H9 (cell line): ENCODE measurements around the gene ZAR1. TPM values are rescaled to one million over a fixed set of nuclear protein-coding genes. Genes with fewer than 3 reads are reported as not detected.
"Not testable (repeated sequence)": the region's sequence is repeated elsewhere in the genome, so short reads cannot be mapped to it uniquely, and the experiment has no call there.

ENCODE experiments used
- DNase-seq: peaks from one replicate; pipeline ENCODE4 v3.0.0-alpha.2; 2017
- H2AFZ ChIP-seq: one replicate; pipeline ENCODE4 v1.6.1; 2013; ENCODE audit warnings: mild to moderate bottlenecking, low read length, control low read depth, moderate library complexity
- H2AK5ac ChIP-seq: 2 replicates; pipeline ENCODE4 v1.6.1; 2013; ENCODE audit warnings: low read length, control low read depth, mixed read lengths; ENCODE audit not compliant: insufficient read length
- H2BK120ac ChIP-seq: one replicate; pipeline ENCODE4 v1.6.1; 2013; ENCODE audit warnings: low read depth, mild to moderate bottlenecking, low read length, control low read depth, inconsistent platforms; ENCODE audit not compliant: poor library complexity, severe bottlenecking
- H2BK12ac ChIP-seq: 2 replicates; pipeline ENCODE4 v1.6.1; 2013; ENCODE audit warnings: low read length, control low read depth, mixed read lengths, low read depth; ENCODE audit not compliant: insufficient read length
- H2BK15ac ChIP-seq: 2 replicates; pipeline ENCODE4 v1.6.1; 2013; ENCODE audit warnings: low read depth, low read length, control low read depth
- H2BK20ac ChIP-seq: one replicate; pipeline ENCODE4 v1.6.1; 2013; ENCODE audit warnings: low read depth, mild to moderate bottlenecking, low read length, control low read depth, inconsistent platforms; ENCODE audit not compliant: poor library complexity, severe bottlenecking
- H2BK5ac ChIP-seq: 2 replicates; pipeline ENCODE4 v1.6.1; 2013; ENCODE audit warnings: low read length, control low read depth, mixed read lengths; ENCODE audit not compliant: insufficient read length
- H3K14ac ChIP-seq: 2 replicates; pipeline ENCODE4 v1.6.1; 2013; ENCODE audit warnings: low read length, control low read depth; ENCODE audit not compliant: insufficient read depth
- H3K18ac ChIP-seq: 2 replicates; pipeline ENCODE4 v1.6.1; 2013; ENCODE audit warnings: low read depth, mild to moderate bottlenecking, mixed read lengths, low read length, control low read depth; ENCODE audit not compliant: insufficient read length
- H3K23ac ChIP-seq: 2 replicates; pipeline ENCODE4 v1.6.1; 2013; ENCODE audit warnings: low read length, control low read depth, mixed read lengths, low read depth; ENCODE audit not compliant: insufficient read length
- H3K23me2 ChIP-seq: 2 replicates; pipeline ENCODE4 v1.6.1; 2013; ENCODE audit warnings: low read depth, mild to moderate bottlenecking, mixed read lengths, low read length, control low read depth; ENCODE audit not compliant: insufficient read length, poor library complexity, severe bottlenecking
- H3K27ac ChIP-seq: 2 replicates; pipeline ENCODE4 v1.5.1; 2013; ENCODE audit warnings: low read length, control low read depth, mixed read lengths, low read depth; ENCODE audit not compliant: insufficient read length
- H3K27me3 ChIP-seq: 2 replicates; pipeline ENCODE4 v1.6.1; 2013; ENCODE audit warnings: low read length, control low read depth, inconsistent platforms; ENCODE audit not compliant: insufficient read depth
- H3K4ac ChIP-seq: 2 replicates; pipeline ENCODE4 v1.6.1; 2013; ENCODE audit warnings: low read depth, mild to moderate bottlenecking, control low read depth, inconsistent platforms, low read length, moderate library complexity
- H3K4me1 ChIP-seq: 2 replicates; pipeline ENCODE4 v1.6.1; 2013; ENCODE audit warnings: low read length, control low read depth, inconsistent platforms; ENCODE audit not compliant: insufficient read depth
- H3K4me2 ChIP-seq: 2 replicates; pipeline ENCODE4 v1.6.1; 2013; ENCODE audit warnings: low read length, control low read depth, mixed read lengths; ENCODE audit not compliant: insufficient read length, insufficient read depth
- H3K56ac ChIP-seq: 2 replicates; pipeline ENCODE4 v1.6.1; 2013; ENCODE audit warnings: low read depth, mild to moderate bottlenecking, mixed read lengths, low read length, control low read depth; ENCODE audit not compliant: insufficient read length
- H3K79me1 ChIP-seq: 2 replicates; pipeline ENCODE4 v1.6.1; 2013; ENCODE audit warnings: low read depth, mild to moderate bottlenecking, moderate library complexity, low read length, control low read depth, inconsistent platforms; ENCODE audit not compliant: insufficient read depth, poor library complexity, severe bottlenecking
- H3K79me2 ChIP-seq: 2 replicates; pipeline ENCODE4 v1.6.1; 2013; ENCODE audit warnings: low read length, control low read depth, inconsistent platforms; ENCODE audit not compliant: insufficient read depth
- H3K9ac ChIP-seq: 2 replicates; pipeline ENCODE4 v1.6.1; 2013; ENCODE audit warnings: low read length, control low read depth, mixed read lengths; ENCODE audit not compliant: insufficient read length; ENCODE audit errors: extremely low read depth
- H3K9me3 ChIP-seq: one replicate; pipeline ENCODE4 v1.6.1; 2013; ENCODE audit warnings: low read depth, low read length, inconsistent platforms; ENCODE audit not compliant: control insufficient read depth
- H3T11ph ChIP-seq: one replicate; pipeline ENCODE4 v1.6.1; 2013; ENCODE audit warnings: mild to moderate bottlenecking, low read length, control low read depth, inconsistent platforms
- H4K20me1 ChIP-seq: one replicate; pipeline ENCODE4 v1.6.1; 2013; ENCODE audit not compliant: control insufficient read depth, insufficient read length, insufficient read depth
- H4K5ac ChIP-seq: 2 replicates; pipeline ENCODE4 v1.6.1; 2013; ENCODE audit warnings: low read depth, mild to moderate bottlenecking, mixed read lengths, low read length, control low read depth; ENCODE audit not compliant: insufficient read length
- H4K8ac ChIP-seq: replicated peaks from 2 replicates; pipeline ENCODE4 v1.6.1; 2013; ENCODE audit warnings: low read length, control low read depth, mixed read lengths, low read depth; ENCODE audit not compliant: insufficient read length
- H4K91ac ChIP-seq: 2 replicates; pipeline ENCODE4 v1.6.1; 2013; ENCODE audit warnings: low read depth, mild to moderate bottlenecking, moderate library complexity, mixed read lengths, low read length, control low read depth; ENCODE audit not compliant: insufficient read length
- H3K27ac Mint-ChIP-seq, 3 experiments: 2 replicates in 2 of 3; 3 replicates in 1 of 3; pipeline ENCODE4 v1.8.0; 2020 to 2021; ENCODE audit warnings: mixed read lengths in 3 of 3, mild to moderate bottlenecking in 1 of 3, moderate library complexity in 1 of 3
- H3K27me3 Mint-ChIP-seq: 2 replicates; pipeline ENCODE4 v1.8.0; 2021; ENCODE audit warnings: low read depth, mild to moderate bottlenecking, moderate library complexity, mixed read lengths
- H3K36me3 Mint-ChIP-seq, 3 experiments: 2 replicates in 2 of 3; 3 replicates in 1 of 3; pipeline ENCODE4 v1.8.0; 2020 to 2021; ENCODE audit warnings: low read depth in 3 of 3, mixed read lengths in 3 of 3; ENCODE audit not compliant: insufficient read depth in 1 of 3
- H3K4me1 Mint-ChIP-seq, 2 experiments: 2 replicates each; pipeline ENCODE4 v1.8.0; 2020; ENCODE audit warnings: mixed read lengths in 2 of 2
- H3K4me3 Mint-ChIP-seq, 2 experiments: 2 replicates in 1 of 2; 3 replicates in 1 of 2; pipeline ENCODE4 v1.8.0; 2020 to 2021; ENCODE audit warnings: mild to moderate bottlenecking in 2 of 2, mixed read lengths in 2 of 2, moderate library complexity in 1 of 2
- H3K9me3 Mint-ChIP-seq, 2 experiments: 2 replicates in 1 of 2; 3 replicates in 1 of 2; pipeline ENCODE4 v1.8.0; 2020; ENCODE audit warnings: mild to moderate bottlenecking in 2 of 2, mixed read lengths in 2 of 2, moderate library complexity in 1 of 2
- WGBS: extraction: QIAGEN DNeasy Blood & Tissue Kit; methylation state at CpG from one replicate; pipeline ENCODE4 v1.1.7; 2013; ENCODE audit warnings: missing lambda C conversion rate, low lambda C conversion rate, mixed read lengths; ENCODE audit not compliant: insufficient read length; ENCODE audit errors: extremely low coverage; 5-methylcytosine and 5-hydroxymethylcytosine counted together
- total RNA-seq: library from RNA; stranded (reverse); gene quantifications from 2 replicates; pipeline ENCODE4 v1.2.1, GENCODE V29; 2021
- TF ChIP-seq, protein P1 (sequence below): fragments of 200-600 bp; sonication (generic); conservative IDR thresholded peaks from 3 replicates; pipeline ENCODE4 v1.8.0; 2021; ENCODE audit warnings: antibody characterized with exemption, mild to moderate bottlenecking

The ZAR1 gene
- total RNA-seq, 1 experiment from 2014 or later: 0.61 TPM

- H4K91ac ChIP-seq: no peak overlapping the region
- H3K4me3 Mint-ChIP-seq: no peak overlapping the region
- no peaks in the 10 kb centered on the region for H3K23me2 ChIP-seq
- no peak overlapping the region for H3K27ac ChIP-seq
- no peak for DNase-seq
- no peak overlapping the region for H2AFZ ChIP-seq
- TF ChIP-seq, protein P1, sequence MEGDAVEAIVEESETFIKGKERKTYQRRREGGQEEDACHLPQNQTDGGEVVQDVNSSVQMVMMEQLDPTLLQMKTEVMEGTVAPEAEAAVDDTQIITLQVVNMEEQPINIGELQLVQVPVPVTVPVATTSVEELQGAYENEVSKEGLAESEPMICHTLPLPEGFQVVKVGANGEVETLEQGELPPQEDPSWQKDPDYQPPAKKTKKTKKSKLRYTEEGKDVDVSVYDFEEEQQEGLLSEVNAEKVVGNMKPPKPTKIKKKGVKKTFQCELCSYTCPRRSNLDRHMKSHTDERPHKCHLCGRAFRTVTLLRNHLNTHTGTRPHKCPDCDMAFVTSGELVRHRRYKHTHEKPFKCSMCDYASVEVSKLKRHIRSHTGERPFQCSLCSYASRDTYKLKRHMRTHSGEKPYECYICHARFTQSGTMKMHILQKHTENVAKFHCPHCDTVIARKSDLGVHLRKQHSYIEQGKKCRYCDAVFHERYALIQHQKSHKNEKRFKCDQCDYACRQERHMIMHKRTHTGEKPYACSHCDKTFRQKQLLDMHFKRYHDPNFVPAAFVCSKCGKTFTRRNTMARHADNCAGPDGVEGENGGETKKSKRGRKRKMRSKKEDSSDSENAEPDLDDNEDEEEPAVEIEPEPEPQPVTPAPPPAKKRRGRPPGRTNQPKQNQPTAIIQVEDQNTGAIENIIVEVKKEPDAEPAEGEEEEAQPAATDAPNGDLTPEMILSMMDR: no peak
- H2BK12ac ChIP-seq: no peak overlapping the region
- no peak overlapping the region for H3K4me2 ChIP-seq
- no peak overlapping the region for H3K56ac ChIP-seq
- no peak overlapping the region for H3K23ac ChIP-seq
- H3T11ph ChIP-seq: no peak overlapping the region
- H2BK120ac ChIP-seq: no peak overlapping the region
- H4K5ac ChIP-seq: no peak overlapping the region
- H3K79me2 ChIP-seq: no peaks in the 10 kb centered on the region
- no peaks in the 10 kb centered on the region for H3K79me1 ChIP-seq
- no peak overlapping the region for H2BK5ac ChIP-seq
- H4K20me1 ChIP-seq: no peaks in the 10 kb centered on the region
- no peaks in the 10 kb centered on the region for H3K9me3 Mint-ChIP-seq
- H2AK5ac ChIP-seq: no peak overlapping the region
- WGBS: no CpG with 5 or more reads among the region's 3 CpGs
- no peaks in the 10 kb centered on the region for H3K4me1 ChIP-seq
- H3K4me1 Mint-ChIP-seq: no peaks in the 10 kb centered on the region
- no peaks in the 10 kb centered on the region for H3K9me3 ChIP-seq
- no peak overlapping the region for H3K18ac ChIP-seq
- no peak overlapping the region for H3K14ac ChIP-seq
- H3K36me3 Mint-ChIP-seq: no peaks in the 10 kb centered on the region
- no peak overlapping the region for H4K8ac ChIP-seq
- no peaks in the 10 kb centered on the region for H3K27me3 ChIP-seq
- no peak overlapping the region for H3K27ac Mint-ChIP-seq
- no peak overlapping the region for H2BK20ac ChIP-seq
- no peak overlapping the region for H3K9ac ChIP-seq
- no peak overlapping the region for H2BK15ac ChIP-seq
- H3K27me3 Mint-ChIP-seq: no peaks in the 10 kb centered on the region
- H3K4ac ChIP-seq: no peak overlapping the region
Measured at GRCh38 chr4:48450740-48451139, 39.3 kb upstream of the ZAR1 start.

DNA sequence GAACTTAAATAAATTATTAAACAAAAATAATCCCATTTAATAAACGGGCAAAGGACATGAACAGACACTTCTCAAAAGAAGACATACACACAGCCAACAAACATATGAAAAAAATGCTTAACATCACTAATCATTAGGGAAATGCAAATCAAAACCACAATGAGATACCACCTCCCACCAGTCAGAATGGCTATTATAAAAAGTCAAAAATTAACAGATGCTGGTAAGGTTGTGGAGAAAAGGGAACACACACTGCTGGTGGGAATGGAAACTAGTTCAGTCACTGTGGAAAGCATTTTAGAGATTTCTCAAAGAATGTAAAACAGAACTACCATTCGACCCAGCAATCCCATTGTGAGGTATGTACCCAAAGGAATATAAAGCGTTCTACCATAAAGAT, 38.4 kb upstream of the ZAR1 start:
- H2BK12ac ChIP-seq, H2BK15ac ChIP-seq, DNase-seq, H4K5ac ChIP-seq, H2AK5ac ChIP-seq, H3K79me2 ChIP-seq, H2BK20ac ChIP-seq, H3K23ac ChIP-seq, H2BK120ac ChIP-seq, H3K4me1 Mint-ChIP-seq, H3K4me2 ChIP-seq, H4K20me1 ChIP-seq, H3K9me3 ChIP-seq, H3K56ac ChIP-seq, H3K27me3 ChIP-seq, H3K36me3 Mint-ChIP-seq, H4K91ac ChIP-seq, H3K27ac ChIP-seq, H3K4me3 Mint-ChIP-seq, H3K18ac ChIP-seq, H4K8ac ChIP-seq, H3K4me1 ChIP-seq, H3K9ac ChIP-seq, H3K4ac ChIP-seq, H2BK5ac ChIP-seq, H3K27ac Mint-ChIP-seq, H3K14ac ChIP-seq, H3K9me3 Mint-ChIP-seq, H2AFZ ChIP-seq, H3T11ph ChIP-seq, H3K23me2 ChIP-seq, H3K79me1 ChIP-seq, H3K27me3 Mint-ChIP-seq: not testable (repeated sequence)
- WGBS: no CpG with 5 or more reads among the region's 3 CpGs
